Raji (cell line): ENCODE data around the gene SMIM32.

Source experiments
- POLR2A ChIP-seq: IDR thresholded peaks from 2 replicates; pipeline ENCODE4 v1.6.1; 2011; ENCODE audit warnings: low read depth, low read length, control low read depth; ENCODE audit not compliant: insufficient read depth

SMIM32 gene

GRCh38 chr5:136213919-136214493 lies 21.0 kb upstream of the SMIM32 start:
- no peak for TF ChIP-seq POLR2A

- TF ChIP-seq POLR2A: no peak
Measured at GRCh38 chr5:136212252-136212721, 19.3 kb upstream of the SMIM32 start.

DNA sequence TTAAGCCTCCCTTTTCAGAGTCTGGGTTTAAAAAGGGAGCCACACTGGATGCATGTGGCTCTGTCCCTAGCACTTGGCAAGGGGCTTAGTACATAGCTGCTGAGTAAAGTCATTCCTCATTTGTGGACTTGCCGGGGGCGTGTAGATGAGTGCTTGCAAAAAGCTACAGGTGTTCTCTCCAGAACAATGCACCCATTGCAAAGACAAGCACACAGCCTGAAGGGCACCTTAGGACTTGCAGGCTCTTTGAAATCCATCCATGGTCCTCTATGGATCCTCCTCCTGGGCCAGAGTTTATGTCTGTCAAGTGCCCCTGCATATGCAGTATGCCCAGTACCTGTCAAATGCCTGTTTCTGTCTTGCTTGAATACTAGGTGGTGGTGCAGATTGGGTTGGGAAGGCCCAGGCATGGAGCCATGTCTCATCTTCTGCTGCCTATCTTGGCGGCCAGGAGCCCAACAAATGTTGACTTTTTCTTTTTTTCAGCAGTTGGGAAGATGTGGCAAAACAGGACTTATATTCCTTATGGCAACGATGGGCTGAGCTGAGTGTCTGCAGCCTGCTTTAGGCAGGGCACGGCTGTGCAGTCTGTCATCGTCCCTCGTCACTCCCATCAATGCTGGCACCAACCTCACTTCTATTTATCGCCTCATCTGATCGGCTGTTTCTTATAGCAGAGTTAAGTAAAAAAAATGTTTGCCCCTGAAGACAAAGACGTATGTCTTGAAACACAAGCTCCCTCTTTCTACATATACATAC lies 18.5 kb upstream of the SMIM32 start:
- no peak for TF ChIP-seq POLR2A

GRCh38 chr5:136210259-136210658 lies 17.3 kb upstream of the SMIM32 start:
- no peak for TF ChIP-seq POLR2A

DNA sequence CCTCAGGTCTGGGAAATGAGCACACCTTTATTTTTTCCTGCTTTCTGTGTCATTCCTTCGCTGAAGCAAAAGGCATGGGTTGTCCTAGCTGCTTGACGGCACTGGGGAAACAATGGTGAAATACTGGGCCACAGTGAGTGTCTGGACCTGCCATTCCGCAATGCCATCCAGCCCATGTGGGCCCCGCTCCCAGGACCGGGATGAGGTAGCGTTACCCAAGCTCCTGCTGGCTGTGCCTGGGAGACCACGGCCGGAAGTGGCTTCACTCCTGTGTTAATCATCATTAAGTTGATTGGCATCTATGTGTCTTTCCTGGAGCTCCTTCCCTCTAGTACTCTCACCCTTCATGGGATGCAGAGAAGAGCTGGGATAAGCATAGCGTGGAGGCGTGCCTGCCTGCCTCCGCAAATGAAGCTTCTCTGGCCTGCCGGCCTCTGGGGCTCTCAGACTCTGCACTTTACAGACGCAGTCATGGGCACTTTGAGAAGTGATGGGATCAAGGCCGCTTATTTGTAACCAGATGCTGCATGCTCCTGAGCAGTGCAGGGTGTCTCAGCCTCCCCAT lies 16.5 kb upstream of the SMIM32 start:
- TF ChIP-seq POLR2A: no peak

DNA sequence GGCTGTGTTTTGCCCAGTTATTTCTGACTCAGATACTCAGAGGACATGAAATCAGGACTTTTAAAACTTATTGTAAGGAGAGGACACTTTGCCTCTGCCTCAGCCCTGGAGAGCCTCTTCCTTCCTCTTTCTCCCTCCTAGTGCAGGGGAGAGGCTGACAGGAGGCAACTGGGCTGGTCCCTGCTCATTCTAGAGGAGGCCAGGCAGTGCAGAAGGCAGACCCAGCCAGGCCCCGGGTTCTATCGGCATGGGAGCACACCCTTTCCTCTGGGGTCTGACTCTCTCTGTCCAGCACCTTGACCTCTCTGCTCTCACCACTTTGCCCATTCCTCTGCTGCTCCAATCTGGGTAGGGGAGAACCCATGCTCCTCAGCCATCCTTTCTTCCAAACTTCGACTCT lies 16.0 kb upstream of the SMIM32 start:
- TF ChIP-seq POLR2A: no peak

- TF ChIP-seq POLR2A: no peak
Measured at GRCh38 chr5:136207631-136208030, 14.7 kb upstream of the SMIM32 start.

DNA sequence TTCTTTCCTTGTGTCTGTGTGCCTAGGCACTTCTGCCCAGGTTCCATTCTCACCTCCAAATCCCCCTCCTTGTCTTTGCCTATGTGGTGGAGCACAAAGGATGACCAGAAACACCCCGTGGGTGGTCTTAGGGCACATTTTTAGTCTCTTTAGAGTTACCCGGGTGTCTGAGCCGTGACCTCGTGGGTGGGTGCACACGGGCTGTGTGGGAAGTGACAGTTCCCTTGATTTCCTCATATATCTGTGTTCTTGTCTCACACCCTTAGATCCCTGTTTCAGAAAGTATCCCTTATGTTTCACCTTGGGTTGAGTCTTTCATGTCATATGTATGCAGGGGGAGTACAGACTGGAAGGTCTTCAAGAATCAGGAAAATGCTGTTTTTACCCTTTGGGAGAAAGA lies 13.4 kb upstream of the SMIM32 start:
- TF ChIP-seq POLR2A: no peak

GRCh38 chr5:136205941-136206340 lies 13.0 kb upstream of the SMIM32 start:
- TF ChIP-seq POLR2A: no peak

DNA sequence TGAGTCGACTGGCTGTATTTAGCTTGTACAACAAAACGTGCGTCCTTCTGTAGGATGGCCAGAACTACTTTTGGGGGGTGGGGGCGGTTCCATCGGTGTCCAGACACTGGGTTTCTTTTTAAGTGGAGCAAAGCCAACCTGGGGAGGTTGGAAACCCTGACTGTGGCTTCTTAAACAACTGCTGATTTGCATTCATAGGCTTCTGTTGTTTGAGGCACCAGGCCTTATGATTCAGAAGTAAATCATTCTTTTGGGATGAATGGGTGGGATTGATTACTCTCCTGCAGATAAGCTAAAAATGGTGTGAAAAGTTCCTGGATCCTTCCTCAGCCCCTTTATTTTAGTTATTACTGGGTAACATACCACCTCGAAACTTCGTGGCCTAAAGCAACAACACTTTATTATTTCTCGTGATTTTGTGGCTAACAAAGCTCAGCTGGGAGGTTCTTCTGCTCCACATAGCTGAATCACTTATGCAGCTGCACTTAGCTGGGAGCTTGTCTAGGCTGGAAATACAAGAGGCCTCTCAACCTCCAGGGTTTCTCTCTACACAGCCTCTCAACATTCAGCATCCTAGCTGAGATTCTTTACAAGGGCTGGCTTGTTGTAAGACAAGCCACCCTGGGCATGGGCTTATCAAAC lies 12.2 kb upstream of the SMIM32 start:
- TF ChIP-seq POLR2A: no peak

- no peak for TF ChIP-seq POLR2A
Measured at GRCh38 chr5:136203303-136203922, 10.5 kb upstream of the SMIM32 start.

DNA sequence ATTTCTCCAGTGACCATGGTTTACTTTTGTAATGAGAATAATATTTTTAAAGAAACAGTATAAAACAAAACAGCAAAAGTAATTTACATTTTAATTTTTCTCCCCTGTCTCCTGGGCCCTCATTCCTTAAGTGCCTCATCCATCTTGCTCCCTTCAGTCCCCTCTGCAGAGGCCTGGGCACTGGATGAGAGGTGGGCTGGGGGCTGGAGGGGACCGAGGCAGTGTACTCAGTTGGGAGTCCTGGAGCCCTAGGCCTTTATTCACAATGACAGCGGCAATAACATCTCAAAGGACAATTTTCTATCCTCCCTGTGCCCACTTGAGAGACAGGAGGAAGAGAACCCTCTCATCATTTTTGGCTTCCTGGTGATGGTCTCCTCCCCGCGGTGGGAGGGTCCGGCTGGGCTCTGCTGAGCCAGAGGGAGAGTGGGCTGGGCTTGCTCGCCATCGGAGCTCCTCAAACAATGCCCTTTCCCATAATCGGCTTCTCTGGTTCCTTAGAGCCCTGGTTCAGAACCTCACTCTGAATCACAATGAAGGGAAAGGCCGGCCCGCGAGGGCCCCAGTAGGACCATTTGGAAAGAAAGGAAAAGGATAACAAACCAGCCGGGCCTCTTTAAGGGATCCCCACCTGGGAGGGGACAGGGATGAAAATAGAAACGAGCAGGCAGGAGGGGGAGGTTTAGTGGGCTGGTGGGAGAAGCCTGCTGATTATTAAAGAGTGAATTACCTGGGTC lies 9.7 kb upstream of the SMIM32 start:
- TF ChIP-seq POLR2A: no peak

DNA sequence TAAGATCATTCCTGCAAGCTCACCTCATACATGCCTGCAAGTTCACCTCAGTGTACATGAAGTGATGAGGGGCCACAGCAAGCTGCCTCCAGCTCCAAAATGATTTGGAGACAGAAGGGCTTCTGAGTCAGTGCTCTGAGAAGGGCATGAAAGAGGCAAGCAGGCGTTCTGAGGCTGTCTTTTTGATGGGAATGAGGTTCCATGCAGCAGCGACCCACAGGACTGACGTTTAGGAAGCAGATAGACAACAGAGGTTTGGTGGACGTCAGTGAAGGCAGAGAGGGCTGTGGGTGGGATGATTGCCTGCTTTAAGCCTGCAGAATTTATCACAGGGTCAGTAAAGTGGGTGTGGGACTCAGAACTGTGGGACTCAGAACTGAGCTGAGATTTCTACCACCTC lies 8.9 kb upstream of the SMIM32 start:
- TF ChIP-seq POLR2A: no peak

- no peak for TF ChIP-seq POLR2A
Measured at GRCh38 chr5:136200761-136201160, 7.8 kb upstream of the SMIM32 start.

GRCh38 chr5:136200130-136200529 lies 7.2 kb upstream of the SMIM32 start:
- TF ChIP-seq POLR2A: no peak
